NCI-H1092 (cell line): ENCODE results near the gene ATE1.
"Not testable (repeated sequence)": the region's sequence is repeated elsewhere in the genome, so short reads cannot be mapped to it uniquely, and the experiment has no call there.

Experiments
- DNase-seq: peaks from one replicate; lab custom pipeline; 2025; lab: John Stamatoyannopoulos, UW

Gene ATE1

GRCh38 chr10:121735263-121735662 lies 192.6 kb downstream of the ATE1 start:
- no peak for DNase-seq

DNA sequence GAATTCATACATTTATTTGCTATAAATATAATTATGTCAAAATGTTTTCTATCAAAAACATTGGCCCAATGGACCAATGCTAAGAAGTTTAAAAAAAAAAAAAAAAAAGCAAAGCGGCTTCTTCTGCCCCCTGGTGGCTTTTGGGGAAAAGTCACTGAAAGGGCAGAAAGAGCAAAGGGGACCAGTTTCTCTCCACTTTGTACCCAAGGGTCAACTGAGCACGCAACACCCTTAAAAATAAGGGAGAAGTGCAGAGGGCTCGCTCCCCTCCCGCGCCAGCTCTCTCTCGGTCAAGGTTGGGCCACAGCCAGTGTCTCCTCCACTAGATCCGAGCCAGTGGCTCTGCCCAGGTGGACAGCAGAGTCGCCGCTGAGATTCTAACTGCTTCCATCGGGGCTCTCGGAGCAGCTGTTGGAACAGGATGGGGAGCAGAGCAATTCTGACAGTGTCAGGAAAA lies 193.2 kb downstream of the ATE1 start:
- DNase-seq, result peak; percentile 8

- DNase-seq, result no peak
Measured at GRCh38 chr10:121732656-121733445, 195.0 kb downstream of the ATE1 start.

DNA sequence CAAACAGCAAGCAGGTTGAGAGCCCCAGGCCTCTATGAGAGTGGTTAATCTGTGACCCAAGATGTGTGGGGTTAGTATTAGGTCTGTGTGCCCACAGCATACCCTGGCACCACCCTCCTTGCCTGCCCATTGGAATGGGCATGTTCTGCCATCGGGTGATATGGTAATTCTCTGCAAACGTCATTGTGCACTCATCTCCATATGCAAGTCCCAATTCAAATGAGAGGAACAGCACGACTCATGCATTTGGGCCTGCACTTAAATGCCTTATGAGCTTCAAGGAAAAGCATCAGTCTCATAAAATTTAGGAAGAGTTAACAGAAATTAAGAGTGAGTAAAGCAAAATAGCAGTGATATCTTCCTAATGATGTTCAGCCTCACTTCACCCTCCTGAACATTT lies 195.7 kb downstream of the ATE1 start:
- no peak for DNase-seq

- no peak for DNase-seq
Measured at GRCh38 chr10:121724282-121724681, 203.5 kb downstream of the ATE1 start.

DNA sequence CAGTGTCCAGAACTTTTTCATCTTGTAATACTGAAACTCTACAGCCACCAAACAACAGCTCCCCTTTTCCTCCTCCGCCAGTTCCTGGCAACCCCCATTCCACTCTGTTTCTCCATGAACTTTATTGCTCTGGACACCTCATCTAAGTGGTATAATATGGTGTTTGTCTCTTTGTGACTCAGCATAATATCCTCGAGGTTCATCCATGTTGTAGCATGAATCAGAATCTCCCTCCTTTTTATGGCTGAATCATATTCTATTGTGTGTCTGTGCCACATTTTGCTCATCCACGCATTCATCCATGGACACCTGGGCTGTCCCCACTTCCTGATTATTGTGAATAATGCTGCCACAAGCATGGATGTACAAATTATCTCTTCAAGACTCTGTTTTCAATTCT lies 205.2 kb downstream of the ATE1 start:
- DNase-seq, result no peak

DNA sequence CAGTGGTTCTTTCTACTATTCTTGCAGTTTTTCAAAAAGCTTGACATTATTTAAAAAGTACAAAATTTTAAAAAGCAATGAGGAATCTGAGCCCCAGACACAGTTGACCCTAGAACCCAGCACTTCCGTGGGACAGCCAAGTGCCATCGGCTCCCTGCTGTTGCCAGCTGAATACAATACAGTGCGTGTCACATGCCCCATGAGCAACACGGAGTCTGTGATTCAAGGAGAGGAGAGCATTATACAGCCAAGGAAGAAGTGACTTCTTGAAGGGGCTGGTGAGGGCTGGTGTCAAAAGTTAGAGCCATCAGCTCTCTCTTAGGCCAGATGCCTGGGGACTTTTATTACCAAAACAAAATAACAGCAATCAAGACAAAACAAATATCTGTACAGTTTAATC lies 206.6 kb downstream of the ATE1 start:
- DNase-seq, result no peak

- no peak for DNase-seq
Measured at GRCh38 chr10:121715969-121716368, 211.9 kb downstream of the ATE1 start.

DNA sequence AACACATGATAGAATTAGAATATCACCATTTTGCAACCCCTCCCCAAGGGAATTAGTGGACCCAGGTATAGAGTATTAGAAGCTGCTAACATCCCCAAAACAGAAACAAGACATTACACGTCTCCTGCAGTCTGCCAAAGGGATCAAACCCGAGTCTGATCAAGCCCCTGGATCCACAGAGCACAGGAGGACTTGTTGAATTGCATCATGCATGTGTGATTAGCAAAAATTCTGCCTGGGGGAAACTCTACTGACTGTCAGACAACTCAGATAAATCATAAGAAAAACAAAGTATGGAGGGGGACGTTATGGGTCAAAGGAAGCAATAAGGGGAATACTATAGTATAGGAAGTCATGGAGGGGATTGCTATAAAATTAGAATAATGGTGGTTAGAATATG lies 212.8 kb downstream of the ATE1 start:
- DNase-seq, result no peak

DNA sequence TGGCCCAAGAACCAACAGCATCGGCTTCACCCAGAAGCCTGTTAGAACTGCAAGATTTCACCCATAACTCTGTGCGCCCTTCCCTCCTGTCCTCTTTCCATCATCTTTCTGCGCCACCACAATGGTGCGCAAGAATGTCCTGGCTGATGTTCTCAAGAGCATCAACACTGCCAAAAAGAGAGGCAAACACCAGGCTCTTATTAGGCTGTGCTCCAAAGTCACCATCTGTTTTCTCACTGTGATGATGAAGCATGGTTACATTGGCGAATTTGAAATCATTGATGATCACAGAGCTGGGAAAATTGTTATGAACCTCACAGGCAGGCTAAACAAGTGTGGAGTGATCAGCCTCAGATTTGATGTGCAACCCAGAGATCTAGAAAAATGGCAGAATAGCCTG lies 214.3 kb downstream of the ATE1 start:
- no peak for DNase-seq

GRCh38 chr10:121710971-121711370 lies 216.9 kb downstream of the ATE1 start:
- DNase-seq, result no peak

DNA sequence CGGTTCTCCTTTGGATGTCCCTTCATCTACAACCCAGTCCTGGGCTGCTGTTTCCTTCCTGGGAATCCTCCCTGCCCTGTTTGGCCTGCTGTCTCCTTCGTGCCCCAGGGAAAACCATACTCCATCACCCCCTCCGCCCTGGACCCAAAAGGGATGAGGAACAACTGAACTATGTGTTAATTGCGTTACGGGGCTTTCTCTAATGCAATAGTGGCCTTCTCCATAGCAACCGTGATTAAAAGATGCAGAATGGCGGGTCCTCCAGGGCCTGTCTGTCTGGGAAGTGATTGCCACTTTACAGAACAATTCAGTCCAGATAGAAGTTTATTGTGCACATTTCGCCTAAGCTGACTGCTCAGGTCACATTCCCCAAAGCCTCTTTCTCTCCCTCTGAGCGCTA lies 217.6 kb downstream of the ATE1 start:
- DNase-seq, result no peak

DNA sequence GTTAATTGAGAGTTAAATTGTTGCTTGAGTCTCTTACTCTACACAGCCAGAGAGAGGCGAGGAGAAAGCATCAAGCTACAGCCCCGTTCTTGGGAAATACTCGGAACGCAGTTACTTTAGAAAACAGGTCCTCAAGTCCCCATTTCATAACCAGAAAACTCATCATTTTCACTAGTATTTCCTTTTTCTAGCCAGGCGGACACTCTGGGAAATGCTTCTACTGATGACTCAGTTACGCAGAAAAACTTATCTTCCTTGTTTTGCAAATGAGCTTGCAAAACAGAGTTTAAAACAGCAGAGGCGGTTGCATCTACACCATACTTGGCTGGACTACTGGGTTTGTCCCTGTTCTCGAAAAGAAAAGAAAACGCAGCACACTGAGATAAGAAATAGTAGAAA lies 218.2 kb downstream of the ATE1 start:
- no peak for DNase-seq

DNA sequence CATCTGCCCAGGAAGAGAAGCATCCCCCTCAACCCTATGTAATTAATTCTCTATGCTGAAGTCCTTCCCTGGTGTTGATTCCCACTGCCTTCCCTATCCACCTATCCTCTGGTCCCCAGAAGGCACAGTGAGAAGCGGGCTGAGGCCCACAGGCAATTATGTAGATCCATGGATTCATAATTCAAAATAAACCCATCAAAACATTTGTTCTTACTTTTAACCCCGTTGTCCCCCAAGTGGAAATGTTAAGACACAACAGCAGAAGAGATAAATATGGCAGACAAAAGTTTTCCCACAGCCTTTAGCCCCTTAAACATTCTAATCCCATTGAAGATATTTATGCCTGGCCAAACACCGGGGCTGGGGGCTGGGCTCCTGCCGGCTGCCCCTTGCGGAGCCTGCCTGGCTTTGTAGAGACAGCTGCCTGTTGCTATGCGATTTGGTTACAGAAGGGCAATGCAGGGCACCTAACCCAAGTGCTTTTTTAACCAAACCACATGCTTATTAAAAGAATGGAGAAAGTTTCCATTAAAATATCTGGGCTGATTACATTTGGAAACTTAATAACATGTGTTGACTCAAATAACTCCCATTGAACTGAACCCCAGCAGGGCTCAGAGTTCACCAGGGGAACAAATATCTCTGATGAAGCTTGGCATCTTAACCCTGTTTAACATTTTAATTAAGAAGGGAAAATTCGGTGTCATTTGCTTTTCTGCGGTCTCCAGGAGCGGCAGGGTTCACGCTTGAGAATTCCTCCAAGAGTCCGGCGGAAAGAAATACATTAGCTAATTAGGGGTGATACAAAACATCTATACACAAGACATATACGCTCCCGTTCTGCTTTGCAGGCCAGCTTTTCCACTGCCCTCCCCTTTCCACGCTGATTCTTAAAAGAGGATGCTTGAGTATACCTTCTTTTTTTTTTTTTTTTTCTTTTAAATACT lies 218.8 kb downstream of the ATE1 start:
- DNase-seq, result no peak

GRCh38 chr10:121702351-121703320 lies 225.2 kb downstream of the ATE1 start:
- DNase-seq, result no peak

GRCh38 chr10:121700416-121700815 lies 227.4 kb downstream of the ATE1 start:
- no peak for DNase-seq

GRCh38 chr10:121699703-121700102 lies 228.1 kb downstream of the ATE1 start:
- not testable (repeated sequence) for DNase-seq

GRCh38 chr10:121698902-121699301 lies 228.9 kb downstream of the ATE1 start:
- DNase-seq, result no peak

- DNase-seq, result no peak
Measured at GRCh38 chr10:121698336-121698735, 229.5 kb downstream of the ATE1 start.

GRCh38 chr10:121696854-121697253 lies 231.0 kb downstream of the ATE1 start:
- no peak for DNase-seq

- DNase-seq, result no peak
Measured at GRCh38 chr10:121695731-121696464, 231.9 kb downstream of the ATE1 start.
